ENCODE measurements around the gene KRTAP20-4. TPM values are rescaled to one million over a fixed set of nuclear protein-coding genes. Genes with fewer than 3 reads are reported as not detected.

Gene KRTAP20-4
- polyA plus RNA-seq = not detected in 2 replicates
- polyA minus RNA-seq = not detected in 2 replicates

DNA sequence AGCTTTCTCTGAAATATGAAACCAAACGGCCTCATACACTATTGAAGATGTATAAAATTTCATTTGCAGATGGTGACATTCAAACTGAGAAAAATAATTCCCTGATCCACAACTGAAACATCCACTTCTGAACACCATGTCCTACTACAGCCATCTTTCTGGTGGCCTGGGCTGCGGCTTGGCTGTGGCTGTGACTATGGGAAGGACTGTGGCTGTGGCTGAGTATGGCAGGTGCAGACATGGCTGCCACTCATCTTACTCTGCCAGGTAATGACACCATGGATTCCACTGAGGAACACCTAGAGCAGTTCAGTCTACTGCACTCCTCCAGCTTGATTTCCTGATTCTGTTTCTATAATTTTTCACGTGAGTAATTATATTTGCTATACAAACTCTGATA, at the start of gene KRTAP20-4:
Gene KRTAP20-4 (plus strand): TSS at position 106 of the 400 bp plus-strand sequence.
- H3K36me3 ChIP-seq (ENCODE audit: insufficient read depth, low read length) = no peaks in the 10 kb centered on the region

GRCh38 chr21:30577766-30578165, 42.7 kb upstream of the KRTAP20-4 start:
- Histone ChIP-seq H2AFZ (ENCODE audit: low read depth, low read length) (no peak overlapping the region), H3K27ac (ENCODE audit: low read length) (no peak overlapping the region), H3F3A (ENCODE audit: insufficient read depth, low read length, poor library complexity, severe bottlenecking) (no peaks in the 10 kb centered on the region), H3K4me2 (ENCODE audit: low read length) (no peak overlapping the region), H3K9ac (ENCODE audit: low read length) (no peak overlapping the region), H4K20me1 (ENCODE audit: insufficient read depth) (no peaks in the 10 kb centered on the region), H3K4me3 (ENCODE audit: low read length) (no peak overlapping the region), H3K79me2 (replicated peaks; ENCODE audit: insufficient read depth, low read length) (no peaks in the 10 kb centered on the region), H3K36me3 (ENCODE audit: insufficient read depth, low read length) (no peaks in the 10 kb centered on the region), H3K27me3 (ENCODE audit: insufficient read depth, low read depth, low read length) (no peaks in the 10 kb centered on the region), H3K9me2 (ENCODE audit: insufficient read depth, low read length) (no peaks in the 10 kb centered on the region), H3K9me3 (ENCODE audit: low read length) (no peaks in the 10 kb centered on the region)
- no peak for TF ChIP-seq EZH2 (IDR thresholded peaks at IDR 0.05; ENCODE audit: borderline replicate concordance, insufficient read depth, low read length, poor library complexity, severe bottlenecking)
- no peak for TF ChIP-seq EP300 (conservative IDR thresholded peaks at IDR 0.05; ENCODE audit: poor library complexity, severe bottlenecking)
- no peak for TF ChIP-seq RAD21 (conservative IDR thresholded peaks at IDR 0.05)

More for the DNA sequence above, at the start of gene KRTAP20-4:
- Histone ChIP-seq H3K9ac (ENCODE audit: low read length) (no peak within 1 kb of the TSS), H3F3A (ENCODE audit: insufficient read depth, low read length, poor library complexity, severe bottlenecking) (no peaks in the 10 kb centered on the region), H3K4me3 (ENCODE audit: low read length) (no peak within 1 kb of the TSS), H4K20me1 (ENCODE audit: insufficient read depth) (no peaks in the 10 kb centered on the region), H3K9me3 (ENCODE audit: low read length) (peaks cover 6% of the 10 kb centered on the region), H3K79me2 (replicated peaks; ENCODE audit: insufficient read depth, low read length) (no peaks in the 10 kb centered on the region), H3K9me2 (ENCODE audit: insufficient read depth, low read length) (no peaks in the 10 kb centered on the region), H3K4me2 (ENCODE audit: low read length) (no peak within 1 kb of the TSS), H3K27me3 (ENCODE audit: insufficient read depth, low read depth, low read length) (no peaks in the 10 kb centered on the region), H2AFZ (ENCODE audit: low read depth, low read length) (no peak within 1 kb of the TSS), H3K27ac (ENCODE audit: low read length) (peak within 1 kb of the TSS; percentile 36)
- TF ChIP-seq EZH2 (IDR thresholded peaks at IDR 0.05; ENCODE audit: borderline replicate concordance, insufficient read depth, low read length, poor library complexity, severe bottlenecking) (no peak), RAD21 (conservative IDR thresholded peaks at IDR 0.05) (no peak), SMC3 (conservative IDR thresholded peaks at IDR 0.05; ENCODE audit: poor library complexity) (no peak), REST (IDR thresholded peaks at IDR 0.05; ENCODE audit: borderline replicate concordance) (no peak), POLR2AphosphoS5 (IDR thresholded peaks at IDR 0.05) (no peak), EP300 (conservative IDR thresholded peaks at IDR 0.05; ENCODE audit: poor library complexity, severe bottlenecking) (no peak), MXI1 (conservative IDR thresholded peaks at IDR 0.05; ENCODE audit: poor library complexity, severe bottlenecking) (no peak), TAF1 (IDR thresholded peaks at IDR 0.05; ENCODE audit: low read depth) (no peak)
- TF ChIP-seq, protein P1, sequence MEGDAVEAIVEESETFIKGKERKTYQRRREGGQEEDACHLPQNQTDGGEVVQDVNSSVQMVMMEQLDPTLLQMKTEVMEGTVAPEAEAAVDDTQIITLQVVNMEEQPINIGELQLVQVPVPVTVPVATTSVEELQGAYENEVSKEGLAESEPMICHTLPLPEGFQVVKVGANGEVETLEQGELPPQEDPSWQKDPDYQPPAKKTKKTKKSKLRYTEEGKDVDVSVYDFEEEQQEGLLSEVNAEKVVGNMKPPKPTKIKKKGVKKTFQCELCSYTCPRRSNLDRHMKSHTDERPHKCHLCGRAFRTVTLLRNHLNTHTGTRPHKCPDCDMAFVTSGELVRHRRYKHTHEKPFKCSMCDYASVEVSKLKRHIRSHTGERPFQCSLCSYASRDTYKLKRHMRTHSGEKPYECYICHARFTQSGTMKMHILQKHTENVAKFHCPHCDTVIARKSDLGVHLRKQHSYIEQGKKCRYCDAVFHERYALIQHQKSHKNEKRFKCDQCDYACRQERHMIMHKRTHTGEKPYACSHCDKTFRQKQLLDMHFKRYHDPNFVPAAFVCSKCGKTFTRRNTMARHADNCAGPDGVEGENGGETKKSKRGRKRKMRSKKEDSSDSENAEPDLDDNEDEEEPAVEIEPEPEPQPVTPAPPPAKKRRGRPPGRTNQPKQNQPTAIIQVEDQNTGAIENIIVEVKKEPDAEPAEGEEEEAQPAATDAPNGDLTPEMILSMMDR (IDR thresholded peaks at IDR 0.05; ENCODE audit: poor library complexity, severe bottlenecking) = no peak
